GM13976 (cell line): Measurements from ENCODE around the gene GHRH.

ENCODE experiments used
- DNase-seq: peaks from one replicate; pipeline ENCODE4 v3.0.0; 2012; ENCODE audit warnings: low spot score
- CTCF ChIP-seq: IDR thresholded peaks from 2 replicates; pipeline ENCODE4 v1.5.1; 2012; ENCODE audit warnings: borderline replicate concordance, mild to moderate bottlenecking; ENCODE audit not compliant: insufficient read depth; ENCODE audit errors: extremely low read depth, missing control alignments, control extremely low read depth
- in situ Hi-C: fragments of 300-500 bp; cut with MboI; formaldehyde crosslinking; loops from one replicate; pipeline ENCODE4 v1.12.0; 2022; ENCODE audit warnings: low sequenced_read_pairs, mixed read lengths, inconsistent platforms; ENCODE audit not compliant: unreplicated experiment

Gene GHRH

GRCh38 chr20:37238426-37238825 is 23.2 kb downstream of the GHRH start:
- no peak for DNase-seq
- TF ChIP-seq CTCF: no peak
- in situ Hi-C loops: no loop called here

GRCh38 chr20:37237656-37238055 is 24.0 kb downstream of the GHRH start:
- TF ChIP-seq CTCF: no peak
- in situ Hi-C loops: no loop called here
- no peak for DNase-seq

GRCh38 chr20:37236462-37236861 is 25.2 kb downstream of the GHRH start:
- TF ChIP-seq CTCF: no peak
- in situ Hi-C loops: no loop called here

GRCh38 chr20:37235065-37235464 is 26.5 kb downstream of the GHRH start:
- in situ Hi-C loops: no loop called here
- no peak for DNase-seq
- no peak for TF ChIP-seq CTCF

More at GRCh38 chr20:37236462-37236861, 25.2 kb downstream of the GHRH start:
- DNase-seq: no peak

GRCh38 chr20:37234254-37234581 is 27.4 kb downstream of the GHRH start:
- no peak for DNase-seq
- no peak for TF ChIP-seq CTCF
- in situ Hi-C loops: no loop called here

GRCh38 chr20:37233548-37234253 is 27.9 kb downstream of the GHRH start:
- no peak for TF ChIP-seq CTCF
- no peak for DNase-seq
- in situ Hi-C loops: no loop called here

GRCh38 chr20:37231947-37232630 is 29.5 kb downstream of the GHRH start:
- in situ Hi-C loops: no loop called here
- no peak for TF ChIP-seq CTCF
- no peak for DNase-seq
